ENCODE measurements around the gene TMPRSS5. TPM values are rescaled to one million over a fixed set of nuclear protein-coding genes. Genes with fewer than 3 reads are reported as not detected.
A peak's percentile ranks its signal among the peaks of the same experiment; 100 is the strongest.

Gene TMPRSS5
- 1 to 10 TPM; 1.5 to 2.2 TPM for total RNA-seq
- polyA plus RNA-seq (ENCODE audit: insufficient read depth, low read depth, low replicate concordance): 1.4 TPM
- long read RNA-seq, donor 1: 0 reads
- long read RNA-seq, donor 2, partial matches to known transcripts: 0 of 1 reads
- long read RNA-seq, donor 2, other reads (novel, unspliced or antisense): 0 of 1 reads

GRCh38 chr11:113705871-113706655 is at the start of gene TMPRSS5:
Gene TMPRSS5 (minus strand): TSS chr11:113706308. CDS start chr11:113706224, 84 bp downstream.
- H3K27me3 ChIP-seq: no peaks in the 10 kb centered on the region
- no peak for TF ChIP-seq POLR2A (IDR thresholded peaks at IDR 0.05)
- TF ChIP-seq CTCF (IDR thresholded peaks at IDR 0.05): no peak
- DNase-seq: no peak
- no peaks in the 10 kb centered on the region for H3K9me3 ChIP-seq
- WGBS, 2 donors: 82 to 85% methylated on average over 7 of the region's 7 CpGs
- no peak within 1 kb of the TSS for H3K27ac ChIP-seq
- intact Hi-C loops (cut with DNase I; ENCODE audit: low total_unique reads): loop anchor here (5.0 kb wide), 1 partner anchor 1329 kb away; no protein-coding TSS in a partner anchor
- H3K4me3 ChIP-seq: no peak within 1 kb of the TSS
- no peaks in the 10 kb centered on the region for H3K4me1 ChIP-seq
- no peaks in the 10 kb centered on the region for H3K36me3 ChIP-seq (ENCODE audit: low read depth, missing control alignments)

GRCh38 chr11:113752932-113753331 is 46.8 kb upstream of the TMPRSS5 start:
- 98% methylated on average over 3 of the region's 3 CpGs for WGBS, 2 donors
- intact Hi-C loops (cut with DNase I; ENCODE audit: low total_unique reads): no loop called here
- no peaks in the 10 kb centered on the region for H3K36me3 ChIP-seq (ENCODE audit: low read depth, missing control alignments)

GRCh38 chr11:113736323-113736722 is 30.2 kb upstream of the TMPRSS5 start:
- no peak for DNase-seq
- TF ChIP-seq POLR2A (IDR thresholded peaks at IDR 0.05) (no peak), CTCF (IDR thresholded peaks at IDR 0.05) (no peak)
- no peak overlapping the region for H3K4me3 ChIP-seq
- H3K9me3 ChIP-seq: no peaks in the 10 kb centered on the region
- intact Hi-C loops (cut with DNase I; ENCODE audit: low total_unique reads): no loop called here
- no peak overlapping the region for H3K27ac ChIP-seq
- no peaks in the 10 kb centered on the region for H3K36me3 ChIP-seq (ENCODE audit: low read depth, missing control alignments)
- no peaks in the 10 kb centered on the region for H3K27me3 ChIP-seq
- 100% methylated on average over 1 of the region's 1 CpG for WGBS, 2 donors
- no peaks in the 10 kb centered on the region for H3K4me1 ChIP-seq

More at GRCh38 chr11:113752932-113753331, 46.8 kb upstream of the TMPRSS5 start:
- Histone ChIP-seq H3K27ac (no peak overlapping the region), H3K9me3 (no peaks in the 10 kb centered on the region), H3K4me1 (no peaks in the 10 kb centered on the region), H3K27me3 (no peaks in the 10 kb centered on the region), H3K4me3 (no peak overlapping the region)
- no peak for TF ChIP-seq CTCF (IDR thresholded peaks at IDR 0.05)
- no peak for TF ChIP-seq POLR2A (IDR thresholded peaks at IDR 0.05)
- no peak for DNase-seq

- TF ChIP-seq POLR2A (IDR thresholded peaks at IDR 0.05): no peak
- TF ChIP-seq CTCF (IDR thresholded peaks at IDR 0.05): no peak
- Histone ChIP-seq H3K4me1 (peaks cover 6% of the 10 kb centered on the region), H3K9me3 (no peaks in the 10 kb centered on the region), H3K27me3 (no peaks in the 10 kb centered on the region), H3K36me3 (ENCODE audit: low read depth, missing control alignments) (no peaks in the 10 kb centered on the region), H3K27ac (no peak overlapping the region), H3K4me3 (no peak overlapping the region)
- WGBS, 2 donors: 41 to 54% methylated on average over 4 to 5 of the region's 5 CpGs
- intact Hi-C loops (cut with DNase I; ENCODE audit: low total_unique reads): no loop called here
- peak; percentile 23 for DNase-seq
Observed at GRCh38 chr11:113732092-113732491, 26.0 kb upstream of the TMPRSS5 start.
